Upper lobe of right lung (tissue), 1 donor: ENCODE results near the gene EIF4E2. TPM values are rescaled to one million over a fixed set of nuclear protein-coding genes. Genes with fewer than 3 reads are reported as not detected.

Experiments
- ATAC-seq: fragments of 200-7000 bp; cut with Tn5 transposase; one replicate; pipeline ENCODE4 v1.9.1; 2020; ENCODE audit warnings: mild to moderate bottlenecking, moderate library complexity
- DNase-seq: peaks from one replicate; pipeline ENCODE4 v3.0.0-alpha.2; 2020
- H3K27ac ChIP-seq: fragments of 200-600 bp; one replicate; pipeline ENCODE4 v1.8.0; 2022
- H3K27me3 ChIP-seq: fragments of 200-600 bp; one replicate; pipeline ENCODE4 v1.8.0; 2022; ENCODE audit warnings: mild to moderate bottlenecking
- H3K36me3 ChIP-seq: fragments of 200-600 bp; one replicate; pipeline ENCODE4 v1.8.0; 2022
- H3K4me1 ChIP-seq: fragments of 200-600 bp; one replicate; pipeline ENCODE4 v1.8.0; 2022
- H3K4me3 ChIP-seq: fragments of 200-600 bp; one replicate; pipeline ENCODE4 v1.8.0; 2022; ENCODE audit warnings: mild to moderate bottlenecking
- H3K9me3 ChIP-seq: fragments of 200-600 bp; one replicate; pipeline ENCODE4 v1.8.0; 2022
- intact Hi-C: fragments of 100-400 bp; cut with DNase I; formaldehyde crosslinking; loops from one replicate; pipeline ENCODE4 v1.11.0; 2022
- total RNA-seq: library from RNA; stranded (reverse); fragmentation: NEBNext Ultra II Directional; extraction: Animal tissue kit (Norgen Biotek cat#: 25700); gene quantifications from one replicate; pipeline ENCODE4 v1.2.1, GENCODE V29; 2021
- TF ChIP-seq, protein P1 (sequence below): fragments of 200-600 bp; IDR thresholded peaks from one replicate; pipeline ENCODE4 v1.8.0; 2022; ENCODE audit warnings: antibody characterized with exemption
- donor health status: DM: no; HTN: yes; CAD: no; lungs with severe emphysema.

Gene EIF4E2
- total RNA-seq, 1 donor from 2014 or later: 68.0 TPM

DNA sequence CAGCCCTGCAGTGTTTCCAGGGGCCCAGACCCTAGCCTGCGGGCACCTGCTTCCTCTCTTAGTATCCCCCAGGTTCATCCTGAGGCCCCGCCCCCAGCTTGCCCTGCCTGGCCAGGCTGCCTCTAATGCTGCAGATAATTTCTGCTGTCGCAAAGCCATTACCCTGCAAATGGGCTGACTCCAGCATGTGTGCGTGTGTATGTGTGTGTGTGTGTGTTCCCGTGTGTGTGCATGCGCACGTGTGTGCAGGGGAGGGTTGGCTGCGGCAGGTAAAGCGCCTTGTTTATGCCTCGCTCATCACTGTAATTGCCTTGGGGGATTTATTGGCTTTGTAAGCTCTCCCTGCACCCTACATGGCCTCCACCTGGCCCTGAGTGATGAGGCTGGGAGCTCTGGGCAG lies 37.9 kb upstream of the EIF4E2 start:
- H3K4me1 ChIP-seq: no peaks in the 10 kb centered on the region
- intact Hi-C loops: no loop called here
- H3K9me3 ChIP-seq: no peaks in the 10 kb centered on the region
- ATAC-seq: no peak
- no peaks in the 10 kb centered on the region for H3K36me3 ChIP-seq
- H3K27me3 ChIP-seq: no peaks in the 10 kb centered on the region
- H3K4me3 ChIP-seq: no peak overlapping the region
- TF ChIP-seq, protein P1, sequence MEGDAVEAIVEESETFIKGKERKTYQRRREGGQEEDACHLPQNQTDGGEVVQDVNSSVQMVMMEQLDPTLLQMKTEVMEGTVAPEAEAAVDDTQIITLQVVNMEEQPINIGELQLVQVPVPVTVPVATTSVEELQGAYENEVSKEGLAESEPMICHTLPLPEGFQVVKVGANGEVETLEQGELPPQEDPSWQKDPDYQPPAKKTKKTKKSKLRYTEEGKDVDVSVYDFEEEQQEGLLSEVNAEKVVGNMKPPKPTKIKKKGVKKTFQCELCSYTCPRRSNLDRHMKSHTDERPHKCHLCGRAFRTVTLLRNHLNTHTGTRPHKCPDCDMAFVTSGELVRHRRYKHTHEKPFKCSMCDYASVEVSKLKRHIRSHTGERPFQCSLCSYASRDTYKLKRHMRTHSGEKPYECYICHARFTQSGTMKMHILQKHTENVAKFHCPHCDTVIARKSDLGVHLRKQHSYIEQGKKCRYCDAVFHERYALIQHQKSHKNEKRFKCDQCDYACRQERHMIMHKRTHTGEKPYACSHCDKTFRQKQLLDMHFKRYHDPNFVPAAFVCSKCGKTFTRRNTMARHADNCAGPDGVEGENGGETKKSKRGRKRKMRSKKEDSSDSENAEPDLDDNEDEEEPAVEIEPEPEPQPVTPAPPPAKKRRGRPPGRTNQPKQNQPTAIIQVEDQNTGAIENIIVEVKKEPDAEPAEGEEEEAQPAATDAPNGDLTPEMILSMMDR: no peak
- no peak overlapping the region for H3K27ac ChIP-seq
- DNase-seq: no peak

DNA sequence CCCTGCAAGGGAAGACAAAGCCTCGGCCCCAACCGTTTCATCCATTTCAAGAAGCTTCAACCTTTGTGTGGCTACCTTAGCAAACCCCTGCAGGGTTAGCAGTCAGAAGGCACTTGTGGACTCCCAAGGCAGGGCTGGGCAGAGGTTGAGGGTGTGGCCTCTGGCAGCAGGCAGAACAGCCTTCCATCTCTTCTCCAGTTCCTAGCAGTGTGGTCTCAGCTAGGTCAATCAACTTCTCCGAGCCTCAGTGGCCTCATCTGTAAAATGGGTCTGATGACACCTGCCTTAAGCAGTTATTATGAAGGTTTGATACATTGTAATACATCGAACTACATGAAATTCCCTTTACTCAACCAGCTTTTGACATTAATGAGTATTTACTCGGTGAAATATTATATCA lies 37.1 kb upstream of the EIF4E2 start:
- TF ChIP-seq, protein P1: no peak
- Histone ChIP-seq H3K9me3 (no peaks in the 10 kb centered on the region), H3K27me3 (no peaks in the 10 kb centered on the region), H3K4me1 (no peaks in the 10 kb centered on the region), H3K36me3 (no peaks in the 10 kb centered on the region), H3K4me3 (no peak overlapping the region), H3K27ac (no peak overlapping the region)
- DNase-seq: no peak
- intact Hi-C loops: no loop called here
- no peak for ATAC-seq

DNA sequence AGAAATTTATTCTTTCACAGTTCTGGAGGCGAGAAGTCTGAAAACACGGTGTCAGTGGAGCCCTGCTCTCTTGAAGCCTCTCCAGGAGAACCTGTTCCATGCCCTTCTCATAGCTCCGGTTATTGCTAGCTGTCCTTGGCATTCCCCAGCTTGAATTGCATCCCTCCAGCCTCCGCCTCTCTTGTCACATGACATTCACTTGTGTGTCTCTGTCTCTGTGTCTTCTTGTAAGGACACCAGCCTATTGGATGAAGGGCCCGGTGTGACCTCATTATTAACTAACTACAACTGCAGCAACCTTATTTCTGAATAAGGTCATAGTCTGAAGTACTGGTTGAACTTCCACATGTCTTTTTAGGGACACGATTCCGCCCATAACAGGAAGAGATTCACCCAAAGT lies 34.9 kb upstream of the EIF4E2 start:
- H3K27me3 ChIP-seq: peaks cover 9% of the 10 kb centered on the region
- ATAC-seq: no peak
- no peak for DNase-seq
- H3K9me3 ChIP-seq: no peaks in the 10 kb centered on the region
- no peaks in the 10 kb centered on the region for H3K4me1 ChIP-seq
- H3K36me3 ChIP-seq: no peaks in the 10 kb centered on the region
- no peak overlapping the region for H3K4me3 ChIP-seq
- intact Hi-C loops: no loop called here
- H3K27ac ChIP-seq: no peak overlapping the region
- TF ChIP-seq, protein P1: no peak

DNA sequence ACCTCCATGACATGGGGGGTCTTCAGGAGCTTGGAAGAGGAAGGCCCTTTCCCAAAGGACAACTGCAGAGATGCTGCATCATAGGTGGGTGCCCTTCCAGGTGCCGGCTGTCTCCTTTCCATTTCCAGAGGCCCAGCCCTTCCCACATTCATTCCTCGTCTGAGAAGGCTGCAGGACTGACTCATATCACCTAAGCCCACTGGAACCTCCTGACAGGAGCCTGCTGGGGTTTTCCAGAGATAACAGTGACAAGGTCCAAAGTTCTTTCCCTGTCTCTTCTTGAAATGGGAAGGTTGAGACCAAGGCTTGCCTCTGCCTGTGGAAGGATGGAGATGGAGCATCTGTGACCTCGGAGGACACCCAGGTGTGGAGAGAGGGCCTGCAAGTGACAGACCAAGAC lies 33.9 kb upstream of the EIF4E2 start:
- TF ChIP-seq, protein P1: no peak
- intact Hi-C loops: no loop called here
- H3K27me3 ChIP-seq: peaks cover 18% of the 10 kb centered on the region
- H3K27ac ChIP-seq: no peak overlapping the region
- ATAC-seq (no peak), DNase-seq (no peak)
- no peaks in the 10 kb centered on the region for H3K4me1 ChIP-seq
- no peaks in the 10 kb centered on the region for H3K9me3 ChIP-seq
- H3K4me3 ChIP-seq: no peak overlapping the region
- H3K36me3 ChIP-seq: no peaks in the 10 kb centered on the region

DNA sequence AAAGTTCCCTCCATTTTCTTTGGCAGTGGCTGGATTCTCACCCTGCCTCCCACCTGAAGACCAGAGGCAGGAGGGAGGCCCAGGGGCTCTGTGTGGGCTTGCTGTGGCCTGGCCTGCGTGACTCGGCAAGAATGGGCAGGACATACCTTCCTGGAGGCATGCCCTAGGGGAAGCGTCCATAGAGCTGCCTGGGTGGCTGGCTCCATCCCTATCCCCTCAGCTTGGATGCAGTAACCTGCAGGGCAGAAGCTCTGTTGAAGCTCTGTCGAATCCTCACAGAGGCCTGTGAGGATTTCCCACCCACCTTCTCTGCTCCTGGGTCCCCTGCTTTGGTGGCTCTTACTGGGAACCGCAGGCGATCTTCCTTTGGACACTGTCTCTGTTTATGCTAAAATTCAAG lies 31.6 kb upstream of the EIF4E2 start:
- Histone ChIP-seq H3K36me3 (no peaks in the 10 kb centered on the region), H3K9me3 (no peaks in the 10 kb centered on the region), H3K27me3 (peaks cover 41% of the 10 kb centered on the region), H3K4me1 (peaks cover 9% of the 10 kb centered on the region), H3K4me3 (no peak overlapping the region), H3K27ac (no peak overlapping the region)
- no peak for DNase-seq
- ATAC-seq: no peak
- intact Hi-C loops: no loop called here
- TF ChIP-seq, protein P1: no peak
